IPS-NIHi7 (cell line): ENCODE data around the gene SINHCAF.

Experiments
- DNase-seq: peaks from one replicate; pipeline ENCODE4 v3.0.0; 2012; ENCODE audit warnings: mixed read lengths; ENCODE audit errors: extremely low spot score

SINHCAF gene

GRCh38 chr12:31234053-31234840, 91.7 kb downstream of the SINHCAF start:
- DNase-seq: no peak

- DNase-seq: no peak
Observed at GRCh38 chr12:31233061-31233730, 92.8 kb downstream of the SINHCAF start.

DNA sequence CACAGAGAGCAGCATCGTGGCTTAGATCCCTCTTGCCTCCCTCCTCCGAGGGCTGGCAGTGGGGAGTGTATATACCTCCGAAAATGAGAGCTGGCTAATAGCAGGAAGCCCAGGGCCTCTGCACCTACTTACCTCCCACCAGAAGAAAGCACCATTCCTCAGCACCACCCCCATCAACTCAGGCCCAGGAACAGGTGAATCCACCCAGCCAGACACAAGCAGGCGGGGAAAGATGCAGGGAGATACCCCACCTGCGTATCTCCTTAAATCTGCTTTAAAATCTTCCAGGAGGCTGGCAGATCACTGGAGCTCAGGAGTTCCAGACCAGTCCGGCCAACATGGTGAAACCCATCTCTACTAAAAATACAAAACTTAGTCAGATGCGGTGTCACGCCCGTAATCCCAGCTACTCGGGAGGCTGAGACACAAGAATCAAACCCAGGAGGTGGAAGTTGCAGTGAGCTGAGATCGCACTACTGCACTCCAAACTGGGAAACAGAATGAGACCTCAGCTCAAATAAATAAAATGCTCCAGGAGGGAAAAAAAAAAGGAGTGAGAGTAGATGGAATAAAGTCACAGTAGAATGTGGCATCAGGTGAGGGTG, 93.5 kb downstream of the SINHCAF start:
- DNase-seq: no peak

- DNase-seq: no peak
Observed at GRCh38 chr12:31231611-31232360, 94.2 kb downstream of the SINHCAF start.
